ENCODE measurements around the gene RNASE1. TPM values are rescaled to one million over a fixed set of nuclear protein-coding genes. Genes with fewer than 3 reads are reported as not detected.

RNASE1 gene
- total RNA-seq (2014; rRNA removed; shearing (Covaris generic)) = not detected in 2 replicates

GRCh38 chr14:20802341-20803084 is at the start of gene RNASE1:
TSS of gene RNASE1 (minus strand) at chr14:20802844. CDS start at chr14:20802068, 776 bp downstream.

Other genes with a start within 250 kb of the RNASE1 start
- gene RNASE9, start 241.8 kb downstream of the RNASE1 start, total RNA-seq (2014; rRNA removed; shearing (Covaris generic)) = not detected in 2 replicates
- gene RNASE11, start 214.8 kb downstream of the RNASE1 start, total RNA-seq (2014; rRNA removed; shearing (Covaris generic)) = 0.11 TPM in 1 of 2 replicates, not detected in the other
- not detected in 2 replicates for gene RNASE12, start 211.5 kb downstream of the RNASE1 start, total RNA-seq (2014; rRNA removed; shearing (Covaris generic))
- not detected in 2 replicates for gene OR6S1, start 161.2 kb downstream of the RNASE1 start, total RNA-seq (2014; rRNA removed; shearing (Covaris generic))
- 0.61 and 0.94 TPM in 2 replicates for gene RNASE4, start 118.3 kb downstream of the RNASE1 start, total RNA-seq (2014; rRNA removed; shearing (Covaris generic))
- gene ANG, start 114.1 kb downstream of the RNASE1 start, total RNA-seq (2014; rRNA removed; shearing (Covaris generic)) = 0.72 and 1.1 TPM in 2 replicates
- not detected in 2 replicates for gene EDDM3A, start 57.0 kb downstream of the RNASE1 start, total RNA-seq (2014; rRNA removed; shearing (Covaris generic))
- gene EDDM3B, start 34.4 kb downstream of the RNASE1 start, total RNA-seq (2014; rRNA removed; shearing (Covaris generic)) = not detected in 2 replicates
- not detected in 2 replicates for gene RNASE6, start 21.6 kb downstream of the RNASE1 start, total RNA-seq (2014; rRNA removed; shearing (Covaris generic))
- not detected in 2 replicates for gene RNASE3, start 88.5 kb upstream of the RNASE1 start, total RNA-seq (2014; rRNA removed; shearing (Covaris generic))
- not detected in 2 replicates for gene RNASE2, start 152.6 kb upstream of the RNASE1 start, total RNA-seq (2014; rRNA removed; shearing (Covaris generic))
- gene METTL17, start 187.1 kb upstream of the RNASE1 start, total RNA-seq (2014; rRNA removed; shearing (Covaris generic)) = 77.0 and 88.5 TPM in 2 replicates
- gene SLC39A2, start 196.4 kb upstream of the RNASE1 start, total RNA-seq (2014; rRNA removed; shearing (Covaris generic)) = not detected in 2 replicates
- 3.4 and 4.2 TPM in 2 replicates for gene NDRG2, start 222.2 kb upstream of the RNASE1 start, total RNA-seq (2014; rRNA removed; shearing (Covaris generic))
- gene TPPP2, start 227.4 kb upstream of the RNASE1 start, total RNA-seq (2014; rRNA removed; shearing (Covaris generic)) = not detected in 2 replicates
- not detected in 2 replicates for gene RNASE13, start 232.0 kb upstream of the RNASE1 start, total RNA-seq (2014; rRNA removed; shearing (Covaris generic))
- not detected in 2 replicates for gene RNASE7, start 239.5 kb upstream of the RNASE1 start, total RNA-seq (2014; rRNA removed; shearing (Covaris generic))